Fibroblast of lung (primary cell): ENCODE measurements around the gene GRIK2.

Experiments
- CTCF ChIP-seq, 2 donors: IDR thresholded peaks in 1 of 2; conservative IDR thresholded peaks in 1 of 2; 1 replicate in 1 of 2; 2 replicates in 1 of 2; pipeline ENCODE4 v1.5.1; 2011 to 2012; ENCODE audit warnings: low read length in 2 of 2, control low read depth in 1 of 2, inconsistent platforms in 1 of 2, low read depth in 1 of 2, mild to moderate bottlenecking in 1 of 2
- EZH2 ChIP-seq: IDR thresholded peaks from 2 replicates; pipeline ENCODE4 v1.5.1; 2012; ENCODE audit warnings: low read length, control low read depth, mild to moderate bottlenecking; ENCODE audit errors: missing control alignments

- TF ChIP-seq EZH2 (no peak), CTCF (conservative IDR thresholded peaks at IDR 0.05 in 1 of 2, IDR thresholded peaks at IDR 0.05 in 1 of 2; ENCODE audit: low read depth in 1 of 2, low read length in 2 of 2) (no peak)
Measured at GRCh38 chr6:101937108-101937507, 543.6 kb downstream of the GRIK2 start.
